Esophagus muscularis mucosa (tissue), 4 donors: Measurements from ENCODE around the gene BACE1. TPM values are rescaled to one million over a fixed set of nuclear protein-coding genes. Genes with fewer than 3 reads are reported as not detected.

ENCODE experiments used
- DNase-seq: peaks from one replicate; pipeline ENCODE4 v3.0.0-alpha.2; 2017; ENCODE audit errors: extremely low spot score
- H3K27ac ChIP-seq, 4 donors: fragments of 200-600 bp; sonication (generic); replicated peaks in 1 of 4; 1 replicate in 3 of 4; 2 replicates in 1 of 4; pipeline ENCODE4 v1.5.1; 2016 to 2019; ENCODE audit warnings: mild to moderate bottlenecking in 1 of 4
- H3K27me3 ChIP-seq, 4 donors: fragments of 200-600 bp; sonication (generic); one replicate each; pipeline versions ENCODE4 v1.5.1 to v1.6.0; 2016 to 2019
- H3K36me3 ChIP-seq, 4 donors: fragments of 200-600 bp; sonication (generic); one replicate each; pipeline ENCODE4 v1.5.1; 2016 to 2019
- H3K4me1 ChIP-seq, 4 donors: fragments of 200-600 bp; sonication (generic); one replicate each; pipeline ENCODE4 v1.5.1; 2016 to 2019
- H3K4me3 ChIP-seq, 4 donors: fragments of 200-600 bp; sonication (generic); 1 replicate in 2 of 4; 2 replicates in 2 of 4; pipeline ENCODE4 v1.5.1; 2016 to 2019; ENCODE audit warnings: mild to moderate bottlenecking in 4 of 4, moderate library complexity in 1 of 4
- H3K9me3 ChIP-seq, 4 donors: fragments of 200-600 bp; sonication (generic); 1 replicate in 3 of 4; 2 replicates in 1 of 4; pipeline ENCODE4 v1.5.1; 2016 to 2019
- EP300 ChIP-seq: sonication (generic); formaldehyde crosslinking; IDR thresholded peaks from one replicate; pipeline ENCODE4 v1.6.1; 2017; ENCODE audit warnings: antibody characterized with exemption
- POLR2A ChIP-seq: fragments of 450-650 bp; IDR thresholded peaks from one replicate; pipeline ENCODE4 v1.6.1; 2017; ENCODE audit warnings: antibody characterized with exemption, moderate library complexity, mild to moderate bottlenecking, low read depth
- POLR2AphosphoS5 ChIP-seq, 2 donors: sonication (generic); formaldehyde crosslinking; IDR thresholded peaks; one replicate each; pipeline ENCODE4 v1.6.1; 2017; ENCODE audit warnings: antibody characterized with exemption in 2 of 2
- WGBS: methylation state at CpG from one replicate; pipeline ENCODE4 v1.1.5; 2018; 5-methylcytosine and 5-hydroxymethylcytosine counted together
- intact Hi-C: fragments of 100-400 bp; cut with DNase I; formaldehyde crosslinking; loops from one replicate; pipeline ENCODE4 v1.15.1; 2023
- total RNA-seq, 4 donors: library from RNA; depleted of rRNA; stranded (reverse); fragments of >200 nt; gene quantifications; one replicate each; pipeline versions ENCODE4 v1.1.0 to v1.2.1, GENCODE V29; 2016
- TF ChIP-seq, protein P1 (sequence below), 3 experiments: fragments of 200-600 bp in 2 of 3; fragments of 450-650 bp in 1 of 3; sonication (generic) in 2 of 3; IDR thresholded peaks; one replicate each; pipeline ENCODE4 v1.5.1; 2017 to 2019; ENCODE audit warnings: antibody characterized with exemption in 3 of 3, mild to moderate bottlenecking in 2 of 3, moderate library complexity in 1 of 3

The BACE1 gene
- total RNA-seq, 4 donors from 2014 or later = 20.8 to 37.7 (median 23.9) TPM

DNA sequence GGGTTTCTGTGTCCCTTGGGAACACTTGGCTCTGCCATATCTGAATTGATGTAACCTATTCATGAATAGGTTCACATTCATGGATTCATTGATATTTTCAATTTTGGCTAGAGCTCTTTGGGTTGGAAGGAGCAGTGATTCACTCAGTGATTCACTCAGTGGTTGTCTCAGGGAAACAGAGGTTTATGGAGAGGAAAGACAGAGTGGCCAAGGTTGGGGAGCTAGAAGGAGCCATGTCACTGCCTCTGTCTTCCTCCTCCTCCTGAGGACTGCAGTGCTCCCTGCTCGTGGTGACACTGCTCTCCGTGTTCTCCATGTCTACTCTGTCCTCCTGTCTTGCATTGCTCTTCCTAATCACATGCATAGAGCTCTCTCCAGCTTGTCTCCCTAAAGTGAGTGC, 29.0 kb upstream of the BACE1 start:
- 100% methylated on average over 2 of the region's 2 CpGs for WGBS
- no peak for TF ChIP-seq POLR2AphosphoS5 (IDR thresholded peaks at IDR 0.05)
- TF ChIP-seq, protein P1, sequence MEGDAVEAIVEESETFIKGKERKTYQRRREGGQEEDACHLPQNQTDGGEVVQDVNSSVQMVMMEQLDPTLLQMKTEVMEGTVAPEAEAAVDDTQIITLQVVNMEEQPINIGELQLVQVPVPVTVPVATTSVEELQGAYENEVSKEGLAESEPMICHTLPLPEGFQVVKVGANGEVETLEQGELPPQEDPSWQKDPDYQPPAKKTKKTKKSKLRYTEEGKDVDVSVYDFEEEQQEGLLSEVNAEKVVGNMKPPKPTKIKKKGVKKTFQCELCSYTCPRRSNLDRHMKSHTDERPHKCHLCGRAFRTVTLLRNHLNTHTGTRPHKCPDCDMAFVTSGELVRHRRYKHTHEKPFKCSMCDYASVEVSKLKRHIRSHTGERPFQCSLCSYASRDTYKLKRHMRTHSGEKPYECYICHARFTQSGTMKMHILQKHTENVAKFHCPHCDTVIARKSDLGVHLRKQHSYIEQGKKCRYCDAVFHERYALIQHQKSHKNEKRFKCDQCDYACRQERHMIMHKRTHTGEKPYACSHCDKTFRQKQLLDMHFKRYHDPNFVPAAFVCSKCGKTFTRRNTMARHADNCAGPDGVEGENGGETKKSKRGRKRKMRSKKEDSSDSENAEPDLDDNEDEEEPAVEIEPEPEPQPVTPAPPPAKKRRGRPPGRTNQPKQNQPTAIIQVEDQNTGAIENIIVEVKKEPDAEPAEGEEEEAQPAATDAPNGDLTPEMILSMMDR (IDR thresholded peaks at IDR 0.05) = no peak
- TF ChIP-seq EP300 = no peak
- no peak for TF ChIP-seq POLR2A
- no peaks in the 10 kb centered on the region for H3K27me3 ChIP-seq
- no peak overlapping the region for H3K4me3 ChIP-seq
- no peaks in the 10 kb centered on the region for H3K9me3 ChIP-seq
- H3K27ac ChIP-seq = no peak overlapping the region
- H3K36me3 ChIP-seq = peaks cover 31 to 97% (median 66%) of the 10 kb centered on the region in 4 donors
- intact Hi-C loops = no loop called here
- no peaks in the 10 kb centered on the region for H3K4me1 ChIP-seq
- no peak for DNase-seq

- Histone ChIP-seq H3K9me3 (no peaks in the 10 kb centered on the region), H3K27ac (no peak overlapping the region), H3K27me3 (no peaks in the 10 kb centered on the region), H3K36me3 (peaks cover 10 to 83% (median 44%) of the 10 kb centered on the region in 4 donors), H3K4me1 (no peaks in the 10 kb centered on the region), H3K4me3 (no peak overlapping the region)
- intact Hi-C loops = no loop called here
- TF ChIP-seq POLR2AphosphoS5 (IDR thresholded peaks at IDR 0.05) (no peak), POLR2A (no peak), EP300 (no peak)
- TF ChIP-seq, protein P1 (IDR thresholded peaks at IDR 0.05) = no peak
- 99% methylated on average over 4 of the region's 4 CpGs for whole genome bisulfite sequencing
- no peak for DNase-seq
These were observed 21.0 kb upstream of the BACE1 start for GRCh38 chr11:117337076-117337475.

GRCh38 chr11:117335399-117335798, 19.3 kb upstream of the BACE1 start:
- Histone ChIP-seq H3K27me3 (no peaks in the 10 kb centered on the region), H3K9me3 (no peaks in the 10 kb centered on the region), H3K4me3 (no peak overlapping the region), H3K4me1 (peaks cover 0 to under 1% (median 0%) of the 10 kb centered on the region in 4 donors), H3K36me3 (peaks cover 5 to 67% (median 30%) of the 10 kb centered on the region in 4 donors), H3K27ac (no peak overlapping the region)
- TF ChIP-seq, protein P1 (IDR thresholded peaks at IDR 0.05) = no peak
- TF ChIP-seq POLR2A (no peak), POLR2AphosphoS5 (IDR thresholded peaks at IDR 0.05) (no peak), EP300 (no peak)
- intact Hi-C loops = no loop called here
- DNase-seq = no peak
- 98% methylated on average over 5 of the region's 5 CpGs for WGBS

GRCh38 chr11:117334896-117335295, 18.8 kb upstream of the BACE1 start:
- no peak for DNase-seq
- Histone ChIP-seq H3K27me3 (no peaks in the 10 kb centered on the region), H3K36me3 (peaks cover 5 to 62% (median 26%) of the 10 kb centered on the region in 4 donors), H3K9me3 (no peaks in the 10 kb centered on the region), H3K4me1 (peaks cover 0 to 5% (median under 1%) of the 10 kb centered on the region in 4 donors), H3K27ac (no peak overlapping the region), H3K4me3 (no peak overlapping the region)
- intact Hi-C loops = no loop called here
- no peak for TF ChIP-seq POLR2AphosphoS5 (IDR thresholded peaks at IDR 0.05)
- no peak for TF ChIP-seq EP300
- no peak for TF ChIP-seq POLR2A
- TF ChIP-seq, protein P1 (IDR thresholded peaks at IDR 0.05) = no peak
- 88% methylated on average over 6 of the region's 6 CpGs for WGBS

DNA sequence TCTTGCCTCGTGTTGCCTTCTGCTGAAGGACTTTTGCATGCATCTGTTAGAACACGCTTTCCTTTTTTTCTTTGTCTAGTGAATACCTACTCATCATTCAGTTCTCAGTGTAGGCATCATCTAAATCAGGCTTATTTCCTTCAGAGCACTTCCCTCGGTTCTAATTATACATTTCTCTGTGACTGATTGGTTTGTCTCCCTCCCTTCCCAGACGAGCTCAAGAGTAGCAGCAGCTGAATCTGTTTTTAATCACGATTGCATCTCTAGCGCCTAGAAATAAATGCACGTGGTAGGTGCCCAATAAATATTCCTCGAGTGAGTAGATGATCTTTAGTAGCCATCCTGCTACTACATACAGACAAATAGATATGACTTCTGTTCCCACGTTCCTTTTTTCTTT, 17.9 kb upstream of the BACE1 start:
- Histone ChIP-seq H3K4me3 (no peak overlapping the region), H3K9me3 (no peaks in the 10 kb centered on the region), H3K4me1 (peaks cover 6 to 15% (median 9%) of the 10 kb centered on the region in 4 donors), H3K27me3 (no peaks in the 10 kb centered on the region), H3K36me3 (peaks cover 5 to 55% (median 22%) of the 10 kb centered on the region in 4 donors), H3K27ac (no peak overlapping the region)
- no peak for DNase-seq
- TF ChIP-seq POLR2A = no peak
- no peak for TF ChIP-seq EP300
- intact Hi-C loops = no loop called here
- 77% methylated on average over 9 of the region's 9 CpGs for WGBS
